ENCODE measurements around the gene NPIPB8.
A peak's percentile ranks its signal among the peaks of the same experiment; 100 is the strongest.
"Not testable (repeated sequence)": the region's sequence is repeated elsewhere in the genome, so short reads cannot be mapped to it uniquely, and the experiment has no call there.

The NPIPB8 gene

DNA sequence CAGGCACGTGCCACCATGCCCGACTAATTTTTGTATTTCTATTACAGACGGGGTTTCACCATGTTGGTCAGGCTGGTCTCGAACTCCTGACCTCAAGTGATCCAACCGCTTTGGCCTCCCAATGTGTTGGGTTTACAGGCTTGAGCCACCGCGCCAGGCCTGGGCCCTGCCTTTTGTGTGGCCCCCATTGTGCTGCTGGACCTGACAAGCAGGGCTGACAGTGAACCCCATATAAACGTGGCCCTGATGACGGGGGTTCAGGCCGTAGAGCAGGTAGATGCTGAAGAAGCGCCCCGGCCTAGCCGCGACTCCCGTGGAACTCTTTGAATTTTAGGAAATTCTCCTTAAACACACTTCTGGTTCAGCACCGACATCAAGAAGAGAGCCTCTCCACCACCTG is 23.3 kb upstream of the NPIPB8 start:
- H3K27me3 Mint-ChIP-seq, H3K36me3 Mint-ChIP-seq, H3K27ac Mint-ChIP-seq, H3K4me3 Mint-ChIP-seq, H3K9me3 Mint-ChIP-seq: not testable (repeated sequence)
- H3K4me1 Mint-ChIP-seq, result peaks cover 11% of the 10 kb centered on the region

DNA sequence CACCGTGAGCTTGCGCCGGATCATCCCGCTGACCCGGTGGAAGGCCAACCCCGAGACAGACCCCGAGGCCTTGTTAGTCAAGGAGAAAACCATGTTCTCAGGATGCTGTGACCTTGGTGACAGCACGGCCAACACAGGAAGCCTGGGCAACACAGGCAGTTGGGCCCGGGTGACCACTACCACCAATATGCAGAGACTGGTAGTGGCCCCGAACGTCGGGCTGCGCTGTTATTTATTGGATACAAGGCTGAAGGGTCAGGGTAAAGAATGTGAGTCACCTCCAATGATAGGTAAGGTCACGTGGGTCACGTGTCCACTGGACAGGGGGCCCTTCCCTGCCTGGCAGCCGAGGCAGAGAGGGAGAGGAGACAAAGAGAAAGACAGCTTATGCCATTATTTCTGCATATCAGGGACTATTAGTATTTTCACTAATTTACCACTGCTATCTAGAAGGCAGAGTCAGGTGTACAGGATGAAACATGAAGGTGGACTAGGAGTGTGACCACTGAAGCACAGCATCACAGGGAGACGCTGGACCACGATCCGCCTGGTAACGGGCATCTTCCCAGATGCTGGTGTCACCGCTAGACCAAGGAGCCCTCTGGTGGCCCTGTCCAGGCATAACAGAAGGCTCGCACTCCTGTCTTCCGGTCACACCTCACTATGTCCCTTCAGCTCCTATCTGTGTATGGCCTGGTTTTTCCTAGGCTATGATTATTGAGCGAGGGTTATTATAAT is 22.2 kb upstream of the NPIPB8 start:
- not testable (repeated sequence) for H3K36me3 Mint-ChIP-seq, H3K27me3 Mint-ChIP-seq, H3K4me3 Mint-ChIP-seq, H3K27ac Mint-ChIP-seq, H3K4me1 Mint-ChIP-seq, H3K9me3 Mint-ChIP-seq

DNA sequence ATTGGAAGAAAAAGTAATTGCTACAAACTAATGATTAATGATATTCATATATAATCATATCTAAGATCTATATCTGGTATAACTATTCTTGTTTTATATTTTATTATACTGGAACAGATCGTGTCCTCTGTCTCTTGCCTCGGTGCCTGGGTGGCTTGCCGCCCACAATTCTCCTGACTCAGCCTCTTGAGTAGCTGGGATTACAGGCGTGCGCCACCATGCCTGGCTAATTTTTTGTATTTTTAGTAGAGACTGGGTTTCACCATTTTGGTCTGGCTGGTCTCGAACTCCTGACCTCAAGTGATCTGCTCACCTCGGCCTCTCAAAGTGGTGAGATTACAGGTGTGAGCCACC is 21.7 kb upstream of the NPIPB8 start:
- not testable (repeated sequence) for H3K27ac Mint-ChIP-seq

DNA sequence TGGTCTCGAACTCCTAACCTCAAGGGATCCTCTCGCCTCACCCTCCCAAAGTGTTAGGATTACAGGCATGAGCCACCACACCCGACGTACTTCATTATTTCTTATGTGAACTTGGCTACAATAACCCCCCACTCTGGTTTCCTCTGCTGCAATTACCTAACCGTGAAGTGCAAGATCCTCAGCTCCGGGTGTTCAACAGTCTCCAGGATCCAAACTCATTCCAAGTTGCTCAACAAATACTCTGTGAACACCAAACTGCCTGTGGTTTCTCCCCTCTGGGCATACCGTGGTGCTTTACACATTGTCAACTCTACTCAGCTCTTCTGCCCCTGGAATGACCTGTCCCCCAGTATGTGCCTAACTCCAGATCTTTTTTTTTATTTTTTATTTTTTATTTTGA is 21.2 kb upstream of the NPIPB8 start:
- Mint-ChIP-seq H3K36me3 (peaks cover 5% of the 10 kb centered on the region), H3K4me3 (no peak overlapping the region), H3K9me3 (no peaks in the 10 kb centered on the region)

More for the DNA sequence above, 21.7 kb upstream of the NPIPB8 start:
- H3K4me3 Mint-ChIP-seq, H3K27me3 Mint-ChIP-seq, H3K36me3 Mint-ChIP-seq, H3K9me3 Mint-ChIP-seq, H3K4me1 Mint-ChIP-seq: not testable (repeated sequence)

DNA sequence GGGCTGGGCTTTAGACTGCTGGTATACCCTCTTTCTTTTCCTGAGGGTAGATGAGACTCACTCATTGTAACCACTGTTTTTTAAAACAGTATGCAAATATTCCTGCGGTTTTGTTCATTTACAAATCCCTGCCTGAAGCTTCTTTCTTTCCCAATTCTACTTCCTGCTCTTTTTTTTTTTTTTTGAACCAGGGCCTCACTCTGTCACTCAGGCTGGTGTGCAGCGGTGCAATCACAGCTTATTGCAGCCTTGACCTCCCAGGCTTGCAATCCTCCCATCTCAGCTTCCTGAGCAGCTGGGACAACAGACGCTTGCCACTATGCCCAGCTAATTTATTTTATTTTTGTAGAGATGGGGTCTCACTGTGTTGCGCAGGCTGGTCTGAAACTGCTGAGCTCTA is 20.0 kb upstream of the NPIPB8 start:
- H3K27ac Mint-ChIP-seq, result no peak overlapping the region
- H3K27me3 Mint-ChIP-seq, result no peaks in the 10 kb centered on the region
- peaks cover 5% of the 10 kb centered on the region for H3K36me3 Mint-ChIP-seq
- H3K4me1 Mint-ChIP-seq, result peaks cover 10% of the 10 kb centered on the region
- no peaks in the 10 kb centered on the region for H3K9me3 Mint-ChIP-seq
- no peak overlapping the region for H3K4me3 Mint-ChIP-seq

More for the DNA sequence above, 21.2 kb upstream of the NPIPB8 start:
- Mint-ChIP-seq H3K4me1 (peaks cover 3% of the 10 kb centered on the region), H3K27ac (peak overlapping the region; percentile 12), H3K27me3 (no peaks in the 10 kb centered on the region)

DNA sequence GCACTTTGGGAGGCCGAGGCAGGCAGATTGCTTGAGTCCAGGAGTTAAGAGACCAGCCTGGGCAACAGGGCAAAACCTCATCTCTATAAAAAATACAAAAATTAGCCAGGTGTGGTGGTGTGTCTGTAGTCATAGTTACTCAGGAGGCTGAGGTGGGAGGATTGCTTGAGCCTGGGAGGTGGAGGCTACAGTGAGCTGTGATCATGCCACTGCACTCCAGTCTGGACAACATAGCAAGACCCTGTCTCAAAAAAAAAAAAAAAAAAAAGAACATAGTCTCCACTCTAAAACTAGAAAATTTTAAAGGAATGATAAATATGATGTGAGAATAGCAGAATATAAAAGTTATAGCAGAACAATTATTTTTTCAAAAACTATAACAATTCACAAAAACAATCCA is 17.5 kb upstream of the NPIPB8 start:
- not testable (repeated sequence) for H3K4me3 Mint-ChIP-seq, H3K27ac Mint-ChIP-seq, H3K36me3 Mint-ChIP-seq, H3K9me3 Mint-ChIP-seq, H3K27me3 Mint-ChIP-seq
- H3K4me1 Mint-ChIP-seq, result peaks cover 18% of the 10 kb centered on the region

DNA sequence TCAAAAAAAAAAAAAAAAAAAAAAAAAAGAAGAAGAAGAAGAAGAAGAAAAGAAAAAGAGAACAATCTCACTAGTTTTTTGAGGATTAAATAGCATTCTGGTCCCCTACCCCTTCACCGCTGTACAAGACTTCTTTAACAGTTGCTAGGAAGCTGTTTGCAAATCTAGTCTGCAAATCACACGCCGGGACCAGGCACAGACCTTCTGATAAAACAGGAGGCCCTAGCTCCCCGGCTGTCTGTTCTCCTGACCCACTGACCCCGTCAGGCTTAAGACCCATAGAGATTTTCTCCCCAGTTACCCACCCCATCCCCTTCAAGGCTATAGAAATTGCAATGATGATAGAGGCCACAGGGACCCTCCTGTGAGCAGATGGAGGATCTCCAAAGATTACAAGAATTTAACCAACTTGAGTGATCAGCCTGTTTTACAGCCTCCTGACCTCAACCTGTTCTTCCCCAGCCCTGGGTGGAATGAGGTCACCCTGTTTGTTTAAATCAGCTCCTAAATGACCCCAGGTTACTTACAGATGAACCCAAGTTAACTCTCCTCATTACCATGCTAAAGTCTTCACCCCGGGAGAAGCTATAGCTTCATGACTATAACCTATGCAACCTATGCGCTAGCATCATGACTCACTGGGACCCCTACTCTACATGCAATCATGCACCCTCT is 16.2 kb upstream of the NPIPB8 start:
- no peaks in the 10 kb centered on the region for H3K9me3 Mint-ChIP-seq
- peak overlapping the region; percentile 77 for H3K4me3 Mint-ChIP-seq
- H3K27me3 Mint-ChIP-seq, result no peaks in the 10 kb centered on the region
- peaks cover 2% of the 10 kb centered on the region for H3K36me3 Mint-ChIP-seq
- H3K27ac Mint-ChIP-seq, result peak overlapping the region; percentile 80
- H3K4me1 Mint-ChIP-seq, result peaks cover 18% of the 10 kb centered on the region

DNA sequence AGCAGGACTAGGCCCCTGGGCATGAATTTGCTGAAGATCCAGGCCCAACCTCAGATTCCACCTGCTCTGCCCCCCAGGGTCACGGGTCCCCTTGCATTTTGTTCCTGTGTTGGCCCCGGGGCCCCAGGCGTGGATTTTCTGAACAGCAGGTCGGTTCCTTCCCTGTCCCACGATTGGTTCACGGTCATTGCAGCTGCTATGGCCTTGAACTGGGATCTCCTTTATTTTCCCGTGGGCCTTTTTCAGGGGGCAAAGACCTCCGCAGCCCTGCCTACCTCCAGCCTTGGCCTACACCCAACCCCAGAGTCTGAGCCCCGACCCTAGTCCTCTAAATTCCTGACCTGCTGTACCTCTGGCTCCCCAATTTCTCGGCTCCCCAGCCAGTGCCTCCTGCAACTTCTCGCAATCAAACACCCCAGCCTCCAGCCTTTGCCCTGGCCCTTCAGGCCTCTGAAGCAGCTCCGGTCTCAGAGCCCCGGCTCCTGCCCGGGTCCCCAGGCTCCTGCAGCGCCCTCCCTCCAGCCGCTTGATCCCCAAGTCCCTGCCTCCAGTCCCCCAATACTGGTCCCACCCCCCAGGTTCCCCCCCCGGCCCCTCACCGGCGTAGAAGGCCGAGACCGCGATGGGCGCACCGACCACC is 15.2 kb upstream of the NPIPB8 start:
- Mint-ChIP-seq H3K4me1 (peaks cover 18% of the 10 kb centered on the region), H3K4me3 (peak overlapping the region; percentile 77)
- not testable (repeated sequence) for H3K36me3 Mint-ChIP-seq, H3K27me3 Mint-ChIP-seq, H3K27ac Mint-ChIP-seq, H3K9me3 Mint-ChIP-seq

DNA sequence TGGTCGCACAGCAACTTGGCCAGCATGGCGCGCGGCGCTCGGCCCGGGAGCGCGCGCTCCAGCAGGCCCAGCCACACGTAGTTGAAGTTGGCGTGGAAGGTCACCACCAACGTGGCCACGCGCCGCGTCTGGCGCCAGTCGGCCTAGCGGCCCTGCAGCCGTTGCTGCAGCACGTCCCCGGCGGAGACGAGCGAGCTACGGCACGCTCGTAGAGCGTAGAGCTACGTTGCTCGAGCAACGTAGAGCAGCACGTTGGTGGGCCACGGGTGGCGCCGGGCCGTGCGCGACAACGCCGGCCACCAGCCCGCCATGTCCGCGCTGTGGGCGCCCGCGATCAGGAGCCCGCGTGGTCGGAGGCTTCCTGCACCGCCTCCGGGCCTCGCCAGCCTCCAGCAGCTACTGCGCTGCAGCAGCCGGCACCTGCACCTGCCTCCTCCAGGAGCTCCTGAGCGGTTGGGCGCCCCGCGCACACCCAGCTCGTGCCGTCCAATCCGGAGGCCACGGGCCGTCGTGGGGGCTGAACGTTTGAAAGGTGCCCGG is 14.6 kb upstream of the NPIPB8 start:
- Mint-ChIP-seq H3K9me3 (no peaks in the 10 kb centered on the region), H3K4me1 (peaks cover 18% of the 10 kb centered on the region), H3K36me3 (no peaks in the 10 kb centered on the region), H3K4me3 (peak overlapping the region; percentile 77), H3K27me3 (no peaks in the 10 kb centered on the region), H3K27ac (no peak overlapping the region)

DNA sequence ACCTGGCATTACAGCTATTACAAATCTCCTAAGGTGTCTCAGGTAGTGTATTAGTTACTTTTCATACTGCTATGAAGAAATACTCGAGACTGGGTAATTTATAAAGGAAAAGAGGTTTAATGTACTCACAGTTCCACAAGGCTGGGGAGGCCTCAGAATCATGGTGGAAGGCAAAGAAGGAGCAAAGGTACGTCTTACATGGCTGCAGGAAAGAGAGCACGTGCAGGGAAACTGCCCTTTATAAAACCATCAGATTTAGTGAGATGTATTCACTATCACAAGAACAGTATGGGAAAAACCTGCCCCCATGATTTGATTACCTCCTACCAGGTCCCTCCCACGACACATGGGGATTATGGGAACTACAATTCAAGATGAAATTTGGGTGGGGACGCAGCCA is 7.0 kb upstream of the NPIPB8 start:
- H3K4me1 Mint-ChIP-seq, H3K9me3 Mint-ChIP-seq, H3K36me3 Mint-ChIP-seq: not testable (repeated sequence)

DNA sequence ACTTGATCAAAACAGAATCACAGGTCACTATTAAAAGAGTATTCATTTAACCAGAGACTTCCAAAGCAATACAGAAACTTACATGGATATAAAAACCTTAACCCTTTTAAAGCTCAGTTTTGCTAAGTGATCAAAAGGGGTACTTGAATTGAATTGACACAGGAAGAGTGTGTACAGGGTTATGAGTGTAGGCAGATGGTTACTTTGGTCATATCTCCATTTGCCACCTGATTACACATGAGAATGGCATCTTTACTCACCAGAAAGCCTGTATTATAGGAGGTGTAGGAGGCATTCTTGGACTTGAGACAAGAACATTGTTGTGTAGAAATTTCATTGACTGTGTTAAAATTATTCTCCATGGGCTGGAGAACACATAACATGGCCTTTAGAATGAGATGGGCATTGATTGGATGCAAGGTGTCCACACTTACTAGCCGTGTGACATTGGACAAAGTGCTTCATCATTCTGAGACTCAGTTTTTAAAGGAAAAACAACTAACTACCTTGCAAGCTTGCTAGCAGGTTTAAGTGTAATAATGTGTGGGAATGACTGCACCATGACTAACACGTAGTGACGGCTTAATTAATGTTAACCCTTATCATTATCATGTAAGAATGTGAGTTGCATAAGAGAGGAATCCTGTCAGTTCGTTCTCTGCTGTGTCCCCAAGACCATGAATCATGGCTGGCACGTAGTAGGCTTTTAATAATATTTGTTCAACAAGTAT is 1.6 kb upstream of the NPIPB8 start:
- not testable (repeated sequence) for H3K27ac Mint-ChIP-seq, H3K36me3 Mint-ChIP-seq, H3K9me3 Mint-ChIP-seq, H3K27me3 Mint-ChIP-seq, H3K4me3 Mint-ChIP-seq, H3K4me1 Mint-ChIP-seq

More for the DNA sequence above, 7.0 kb upstream of the NPIPB8 start:
- H3K27me3 Mint-ChIP-seq, H3K4me3 Mint-ChIP-seq, H3K27ac Mint-ChIP-seq: not testable (repeated sequence)

DNA sequence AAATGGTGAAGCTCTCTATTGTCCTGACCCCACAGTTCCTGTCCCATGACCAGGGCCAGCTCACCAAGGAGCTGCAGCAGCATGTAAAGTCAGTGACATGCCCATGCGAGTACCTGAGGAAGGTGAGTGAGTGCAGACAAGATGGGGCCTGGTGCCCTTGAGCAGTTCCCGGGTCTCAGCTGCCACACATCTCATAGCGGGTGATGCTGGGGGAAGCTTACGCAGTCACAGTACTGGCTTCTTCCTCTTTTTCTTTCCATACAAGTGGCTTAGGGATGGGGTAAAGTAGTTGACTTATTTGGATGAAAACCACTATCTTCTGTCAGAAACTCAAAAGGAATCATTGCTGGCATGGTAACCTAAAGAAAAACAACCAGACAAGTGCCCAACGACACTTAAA is 494 bp downstream of the NPIPB8 start:
- not testable (repeated sequence) for H3K4me1 Mint-ChIP-seq, H3K27me3 Mint-ChIP-seq, H3K36me3 Mint-ChIP-seq, H3K9me3 Mint-ChIP-seq, H3K27ac Mint-ChIP-seq, H3K4me3 Mint-ChIP-seq

DNA sequence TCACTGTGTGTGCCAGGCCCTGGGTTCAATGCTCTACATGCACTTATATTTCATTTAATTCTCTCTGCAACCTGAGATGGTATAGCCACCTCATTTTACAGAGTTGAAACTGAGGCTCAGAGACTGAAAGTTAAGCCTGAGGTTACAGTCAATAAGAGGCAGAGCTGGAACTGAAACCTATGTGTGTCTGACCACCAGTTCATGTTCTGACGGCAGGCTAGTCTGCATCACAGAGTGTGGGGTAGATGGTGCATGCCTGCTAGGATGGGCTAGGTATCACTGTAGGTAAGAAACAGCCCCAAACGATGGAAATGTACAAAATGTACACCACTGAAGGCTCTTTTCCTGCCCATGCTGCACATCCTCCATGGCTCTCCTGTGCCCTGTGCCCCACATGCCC is 2.1 kb downstream of the NPIPB8 start:
- not testable (repeated sequence) for H3K27me3 Mint-ChIP-seq, H3K27ac Mint-ChIP-seq, H3K36me3 Mint-ChIP-seq, H3K9me3 Mint-ChIP-seq, H3K4me3 Mint-ChIP-seq, H3K4me1 Mint-ChIP-seq

DNA sequence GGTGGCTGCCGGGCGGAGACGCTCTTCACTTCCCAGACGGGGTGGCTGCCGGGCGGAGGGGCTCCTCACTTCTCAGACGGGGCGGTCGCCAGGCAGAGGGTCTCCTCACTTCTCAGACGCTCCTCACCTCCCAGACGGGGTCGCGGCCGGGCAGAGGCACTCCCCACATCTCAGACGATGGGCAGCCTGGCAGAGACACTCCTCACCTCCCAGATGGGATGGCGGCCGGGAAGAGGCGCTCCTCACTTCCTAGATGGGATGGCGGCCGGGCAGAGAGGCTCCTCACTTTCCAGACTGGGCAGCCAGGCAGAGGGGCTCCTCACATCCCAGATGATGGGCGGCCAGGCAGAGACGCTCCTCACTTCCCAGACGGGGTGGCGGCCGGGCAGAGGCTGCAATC is 28.4 kb downstream of the NPIPB8 start:
- not testable (repeated sequence) for H3K4me3 Mint-ChIP-seq, H3K4me1 Mint-ChIP-seq, H3K36me3 Mint-ChIP-seq, H3K9me3 Mint-ChIP-seq, H3K27me3 Mint-ChIP-seq, H3K27ac Mint-ChIP-seq

DNA sequence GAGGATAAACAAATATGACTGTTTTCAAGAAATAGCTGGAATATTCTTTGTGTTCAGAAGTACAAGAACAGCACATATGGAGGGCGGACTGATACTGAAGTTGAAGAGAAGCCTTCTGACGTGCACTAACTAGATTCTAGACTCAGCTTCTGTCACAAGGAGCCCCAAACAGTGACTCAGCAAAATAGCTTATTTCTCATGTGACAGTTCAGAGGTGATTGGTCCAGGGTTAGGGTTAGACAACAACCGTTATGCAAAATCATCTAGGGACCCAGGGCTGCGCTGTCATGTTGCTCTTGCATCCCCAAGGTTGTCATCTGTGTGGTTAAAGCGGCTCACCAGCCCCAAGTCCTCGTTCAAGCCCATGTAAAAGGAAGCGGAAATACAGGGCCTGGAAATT is 29.6 kb downstream of the NPIPB8 start:
- not testable (repeated sequence) for H3K4me3 Mint-ChIP-seq, H3K27ac Mint-ChIP-seq, H3K27me3 Mint-ChIP-seq, H3K9me3 Mint-ChIP-seq, H3K4me1 Mint-ChIP-seq, H3K36me3 Mint-ChIP-seq

DNA sequence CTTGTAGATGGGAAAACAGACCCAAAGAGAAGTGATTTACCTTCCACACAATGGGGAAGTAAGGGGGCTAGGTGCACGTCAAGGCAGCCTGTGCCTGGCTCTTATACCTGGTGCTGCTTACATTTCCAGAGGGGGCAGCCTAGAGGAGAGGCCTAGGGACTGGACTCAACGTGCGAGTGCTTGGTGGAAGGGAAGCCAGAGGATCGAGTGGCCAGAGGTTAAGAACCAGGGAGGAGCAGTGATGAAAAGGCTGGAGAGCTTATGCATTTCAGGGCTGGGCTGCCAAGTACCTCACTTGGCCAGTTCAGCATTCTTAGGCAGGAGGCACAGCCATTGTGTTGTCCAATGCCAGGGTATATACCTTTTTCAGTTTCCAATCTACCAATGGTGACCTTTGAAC is 30.3 kb downstream of the NPIPB8 start:
- H3K9me3 Mint-ChIP-seq, H3K4me1 Mint-ChIP-seq, H3K27ac Mint-ChIP-seq, H3K4me3 Mint-ChIP-seq, H3K36me3 Mint-ChIP-seq, H3K27me3 Mint-ChIP-seq: not testable (repeated sequence)
